Measurements from ENCODE around the gene CCL7.

Gene CCL7

GRCh38 chr17:34246446-34246845 lies 23.6 kb upstream of the CCL7 start:
- no peak for DNase-seq (ENCODE audit: low spot score)
- no peak for TF ChIP-seq CTCF (IDR thresholded peaks at IDR 0.05; ENCODE audit: borderline replicate concordance, control extremely low read depth, extremely low read depth, insufficient read depth, missing control alignments)
- in situ Hi-C loops (cut with MboI; ENCODE audit: low sequenced_read_pairs, unreplicated experiment), result no loop called here

GRCh38 chr17:34246881-34247280 lies 23.1 kb upstream of the CCL7 start:
- no peak for DNase-seq (ENCODE audit: low spot score)
- in situ Hi-C loops (cut with MboI; ENCODE audit: low sequenced_read_pairs, unreplicated experiment), result no loop called here
- no peak for TF ChIP-seq CTCF (IDR thresholded peaks at IDR 0.05; ENCODE audit: borderline replicate concordance, control extremely low read depth, extremely low read depth, insufficient read depth, missing control alignments)

- TF ChIP-seq CTCF (IDR thresholded peaks at IDR 0.05; ENCODE audit: borderline replicate concordance, control extremely low read depth, extremely low read depth, insufficient read depth, missing control alignments), result no peak
- in situ Hi-C loops (cut with MboI; ENCODE audit: low sequenced_read_pairs, unreplicated experiment), result no loop called here
- no peak for DNase-seq (ENCODE audit: low spot score)
Observed at GRCh38 chr17:34248511-34249024, 21.5 kb upstream of the CCL7 start.

- no peak for TF ChIP-seq CTCF (IDR thresholded peaks at IDR 0.05; ENCODE audit: borderline replicate concordance, control extremely low read depth, extremely low read depth, insufficient read depth, missing control alignments)
- in situ Hi-C loops (cut with MboI; ENCODE audit: low sequenced_read_pairs, unreplicated experiment), result no loop called here
- DNase-seq (ENCODE audit: low spot score), result no peak
Observed at GRCh38 chr17:34249061-34249460, 21.0 kb upstream of the CCL7 start.

GRCh38 chr17:34249478-34249877 lies 20.5 kb upstream of the CCL7 start:
- TF ChIP-seq CTCF (IDR thresholded peaks at IDR 0.05; ENCODE audit: borderline replicate concordance, control extremely low read depth, extremely low read depth, insufficient read depth, missing control alignments), result no peak
- no peak for DNase-seq (ENCODE audit: low spot score)
- in situ Hi-C loops (cut with MboI; ENCODE audit: low sequenced_read_pairs, unreplicated experiment), result no loop called here

- no peak for TF ChIP-seq CTCF (IDR thresholded peaks at IDR 0.05; ENCODE audit: borderline replicate concordance, control extremely low read depth, extremely low read depth, insufficient read depth, missing control alignments)
- in situ Hi-C loops (cut with MboI; ENCODE audit: low sequenced_read_pairs, unreplicated experiment), result no loop called here
- no peak for DNase-seq (ENCODE audit: low spot score)
Observed at GRCh38 chr17:34251186-34251585, 18.8 kb upstream of the CCL7 start.

GRCh38 chr17:34252095-34252443 lies 18.0 kb upstream of the CCL7 start:
- DNase-seq (ENCODE audit: low spot score), result peak; percentile 52
- in situ Hi-C loops (cut with MboI; ENCODE audit: low sequenced_read_pairs, unreplicated experiment), result no loop called here
- TF ChIP-seq CTCF (IDR thresholded peaks at IDR 0.05; ENCODE audit: borderline replicate concordance, control extremely low read depth, extremely low read depth, insufficient read depth, missing control alignments), result no peak
